OCI-LY1 (cell line): Measurements from ENCODE around the gene USP6NL.

ENCODE experiments used
- EZH2 ChIP-seq: fragments of 200-600 bp; sonication (generic), shearing (Covaris generic); IDR thresholded peaks from 2 replicates; pipeline ENCODE4 v1.8.0; 2017; ENCODE audit warnings: borderline replicate concordance, mixed run types, mild to moderate bottlenecking, antibody characterized with exemption, low read length, moderate library complexity, mixed read lengths
- TF ChIP-seq, protein P1 (sequence below): fragments of 200-600 bp; sonication (generic), shearing (Covaris generic); IDR thresholded peaks from 2 replicates; pipeline ENCODE4 v1.5.1; 2017; ENCODE audit warnings: mild to moderate bottlenecking, antibody characterized with exemption, low read length, moderate library complexity, mixed read lengths

DNA sequence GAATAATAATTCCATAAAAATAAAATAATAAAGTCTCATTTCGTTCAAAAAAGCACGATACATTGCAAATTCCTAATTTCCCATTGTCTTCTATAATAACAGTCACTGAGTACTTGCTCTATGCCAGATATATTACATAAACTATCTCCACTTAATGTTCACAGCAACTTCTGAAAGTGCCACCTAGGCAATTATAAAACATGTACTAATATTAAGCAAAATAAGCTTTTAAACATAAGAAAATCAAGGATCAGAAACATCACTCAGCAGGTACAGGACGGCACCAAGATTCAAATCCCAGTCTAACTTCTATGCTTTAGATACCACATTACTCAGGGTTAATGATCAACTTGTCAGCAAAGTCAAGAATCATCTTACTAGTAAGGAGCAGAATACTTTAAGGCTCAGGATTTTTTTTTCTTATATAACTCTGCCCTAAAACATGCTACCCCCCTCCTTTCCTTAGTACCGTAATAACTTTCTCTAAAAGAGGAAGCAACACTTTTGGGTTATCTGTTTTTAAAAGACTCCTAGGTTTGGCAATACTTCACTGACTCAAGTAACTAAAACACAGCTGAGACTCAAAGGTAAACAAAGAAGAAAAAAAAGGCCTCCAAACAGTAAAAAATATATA is 51.3 kb downstream of the USP6NL start:
- TF ChIP-seq, protein P1, sequence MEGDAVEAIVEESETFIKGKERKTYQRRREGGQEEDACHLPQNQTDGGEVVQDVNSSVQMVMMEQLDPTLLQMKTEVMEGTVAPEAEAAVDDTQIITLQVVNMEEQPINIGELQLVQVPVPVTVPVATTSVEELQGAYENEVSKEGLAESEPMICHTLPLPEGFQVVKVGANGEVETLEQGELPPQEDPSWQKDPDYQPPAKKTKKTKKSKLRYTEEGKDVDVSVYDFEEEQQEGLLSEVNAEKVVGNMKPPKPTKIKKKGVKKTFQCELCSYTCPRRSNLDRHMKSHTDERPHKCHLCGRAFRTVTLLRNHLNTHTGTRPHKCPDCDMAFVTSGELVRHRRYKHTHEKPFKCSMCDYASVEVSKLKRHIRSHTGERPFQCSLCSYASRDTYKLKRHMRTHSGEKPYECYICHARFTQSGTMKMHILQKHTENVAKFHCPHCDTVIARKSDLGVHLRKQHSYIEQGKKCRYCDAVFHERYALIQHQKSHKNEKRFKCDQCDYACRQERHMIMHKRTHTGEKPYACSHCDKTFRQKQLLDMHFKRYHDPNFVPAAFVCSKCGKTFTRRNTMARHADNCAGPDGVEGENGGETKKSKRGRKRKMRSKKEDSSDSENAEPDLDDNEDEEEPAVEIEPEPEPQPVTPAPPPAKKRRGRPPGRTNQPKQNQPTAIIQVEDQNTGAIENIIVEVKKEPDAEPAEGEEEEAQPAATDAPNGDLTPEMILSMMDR = no peak
- TF ChIP-seq EZH2 = no peak
